Upper lobe of right lung (tissue), 1 donor: Measurements from ENCODE around the gene TOB2. TPM values are rescaled to one million over a fixed set of nuclear protein-coding genes. Genes with fewer than 3 reads are reported as not detected.
A peak's percentile ranks its signal among the peaks of the same experiment; 100 is the strongest.

Source experiments
- ATAC-seq: fragments of 200-7000 bp; cut with Tn5 transposase; one replicate; pipeline ENCODE4 v1.9.1; 2020; ENCODE audit warnings: mild to moderate bottlenecking, moderate library complexity
- DNase-seq: peaks from one replicate; pipeline ENCODE4 v3.0.0-alpha.2; 2020
- H3K27ac ChIP-seq: fragments of 200-600 bp; one replicate; pipeline ENCODE4 v1.8.0; 2022
- H3K27me3 ChIP-seq: fragments of 200-600 bp; one replicate; pipeline ENCODE4 v1.8.0; 2022; ENCODE audit warnings: mild to moderate bottlenecking
- H3K36me3 ChIP-seq: fragments of 200-600 bp; one replicate; pipeline ENCODE4 v1.8.0; 2022
- H3K4me1 ChIP-seq: fragments of 200-600 bp; one replicate; pipeline ENCODE4 v1.8.0; 2022
- H3K4me3 ChIP-seq: fragments of 200-600 bp; one replicate; pipeline ENCODE4 v1.8.0; 2022; ENCODE audit warnings: mild to moderate bottlenecking
- H3K9me3 ChIP-seq: fragments of 200-600 bp; one replicate; pipeline ENCODE4 v1.8.0; 2022
- intact Hi-C: fragments of 100-400 bp; cut with DNase I; formaldehyde crosslinking; loops from one replicate; pipeline ENCODE4 v1.11.0; 2022
- total RNA-seq: library from RNA; stranded (reverse); fragmentation: NEBNext Ultra II Directional; extraction: Animal tissue kit (Norgen Biotek cat#: 25700); gene quantifications from one replicate; pipeline ENCODE4 v1.2.1, GENCODE V29; 2021
- TF ChIP-seq, protein P1 (sequence below): fragments of 200-600 bp; IDR thresholded peaks from one replicate; pipeline ENCODE4 v1.8.0; 2022; ENCODE audit warnings: antibody characterized with exemption
- donor health status: DM: no; HTN: yes; CAD: no; lungs with severe emphysema.

Gene TOB2
- total RNA-seq, 1 donor from 2014 or later, result 47.7 TPM

DNA sequence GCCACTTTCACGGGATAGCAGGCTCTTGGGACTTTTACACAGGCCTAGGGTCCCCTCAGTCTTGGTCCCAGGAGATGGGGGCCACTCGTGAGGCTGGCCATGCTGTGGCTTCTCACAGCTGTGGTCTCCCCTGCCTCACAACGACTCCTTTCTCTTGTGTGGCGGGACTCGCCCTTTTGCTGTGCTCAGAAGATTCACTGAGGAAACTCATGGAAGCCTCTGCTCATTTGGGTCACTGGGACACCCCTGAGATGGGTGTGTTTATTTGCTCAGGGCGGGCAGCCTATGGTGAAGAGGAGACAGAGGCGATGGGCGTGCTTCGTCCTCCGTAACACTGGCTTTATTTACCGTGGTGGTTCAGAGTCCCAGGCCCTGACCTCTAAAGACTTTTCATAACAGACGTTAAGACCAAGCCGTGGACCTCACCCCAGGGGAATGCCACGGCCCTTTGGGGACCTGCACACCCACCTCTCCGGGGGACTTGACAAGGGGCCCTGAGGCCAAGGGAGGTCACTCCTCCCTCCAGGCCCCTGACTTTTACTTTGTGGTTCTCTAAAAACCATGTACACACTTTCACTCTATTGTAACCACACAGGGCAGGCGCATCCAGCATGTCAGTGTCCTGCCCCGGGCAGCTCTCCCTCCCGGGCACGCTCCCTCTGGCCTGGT, 49.3 kb downstream of the TOB2 start:
- intact Hi-C loops, result no loop called here
- Histone ChIP-seq H3K4me3 (no peak overlapping the region), H3K27ac (no peak overlapping the region), H3K4me1 (peaks cover 21% of the 10 kb centered on the region), H3K27me3 (no peaks in the 10 kb centered on the region), H3K36me3 (peaks cover 52% of the 10 kb centered on the region), H3K9me3 (no peaks in the 10 kb centered on the region)
- no peak for DNase-seq
- no peak for ATAC-seq
- TF ChIP-seq, protein P1, sequence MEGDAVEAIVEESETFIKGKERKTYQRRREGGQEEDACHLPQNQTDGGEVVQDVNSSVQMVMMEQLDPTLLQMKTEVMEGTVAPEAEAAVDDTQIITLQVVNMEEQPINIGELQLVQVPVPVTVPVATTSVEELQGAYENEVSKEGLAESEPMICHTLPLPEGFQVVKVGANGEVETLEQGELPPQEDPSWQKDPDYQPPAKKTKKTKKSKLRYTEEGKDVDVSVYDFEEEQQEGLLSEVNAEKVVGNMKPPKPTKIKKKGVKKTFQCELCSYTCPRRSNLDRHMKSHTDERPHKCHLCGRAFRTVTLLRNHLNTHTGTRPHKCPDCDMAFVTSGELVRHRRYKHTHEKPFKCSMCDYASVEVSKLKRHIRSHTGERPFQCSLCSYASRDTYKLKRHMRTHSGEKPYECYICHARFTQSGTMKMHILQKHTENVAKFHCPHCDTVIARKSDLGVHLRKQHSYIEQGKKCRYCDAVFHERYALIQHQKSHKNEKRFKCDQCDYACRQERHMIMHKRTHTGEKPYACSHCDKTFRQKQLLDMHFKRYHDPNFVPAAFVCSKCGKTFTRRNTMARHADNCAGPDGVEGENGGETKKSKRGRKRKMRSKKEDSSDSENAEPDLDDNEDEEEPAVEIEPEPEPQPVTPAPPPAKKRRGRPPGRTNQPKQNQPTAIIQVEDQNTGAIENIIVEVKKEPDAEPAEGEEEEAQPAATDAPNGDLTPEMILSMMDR, result no peak

- intact Hi-C loops, result no loop called here
- DNase-seq, result no peak
- Histone ChIP-seq H3K27ac (no peak overlapping the region), H3K9me3 (no peaks in the 10 kb centered on the region), H3K4me1 (peaks cover 14% of the 10 kb centered on the region), H3K4me3 (no peak overlapping the region), H3K36me3 (peaks cover 61% of the 10 kb centered on the region), H3K27me3 (no peaks in the 10 kb centered on the region)
- no peak for ATAC-seq
- TF ChIP-seq, protein P1, result no peak
Measured at GRCh38 chr22:41395531-41396240, 50.9 kb downstream of the TOB2 start.

DNA sequence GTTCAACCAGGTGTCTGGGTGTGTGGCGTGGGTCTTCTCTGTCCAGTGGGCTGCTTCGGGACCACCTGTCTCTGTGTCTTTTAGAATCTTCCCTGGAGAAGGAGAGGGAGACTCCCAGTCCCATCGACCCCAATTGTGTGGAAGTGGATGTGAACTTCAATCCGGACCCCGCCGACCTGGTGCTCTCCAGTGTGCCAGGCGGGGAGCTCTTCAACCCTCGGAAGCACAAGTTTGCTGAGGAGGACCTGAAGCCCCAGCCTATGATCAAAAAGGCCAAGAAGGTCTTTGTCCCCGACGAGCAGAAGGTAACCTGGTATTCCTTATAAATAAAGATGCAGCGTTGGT, 52.6 kb downstream of the TOB2 start:
- TF ChIP-seq, protein P1, result no peak
- Histone ChIP-seq H3K36me3 (peaks cover 77% of the 10 kb centered on the region), H3K27me3 (no peaks in the 10 kb centered on the region), H3K27ac (peak overlapping the region; percentile 48), H3K4me3 (no peak overlapping the region), H3K9me3 (no peaks in the 10 kb centered on the region), H3K4me1 (peaks cover 14% of the 10 kb centered on the region)
- no peak for DNase-seq
- intact Hi-C loops, result no loop called here
- no peak for ATAC-seq

- Histone ChIP-seq H3K9me3 (no peaks in the 10 kb centered on the region), H3K27me3 (no peaks in the 10 kb centered on the region), H3K36me3 (peaks cover 45% of the 10 kb centered on the region), H3K4me3 (no peak overlapping the region), H3K27ac (no peak overlapping the region), H3K4me1 (peaks cover 14% of the 10 kb centered on the region)
- intact Hi-C loops, result no loop called here
- DNase-seq (no peak), ATAC-seq (no peak)
- TF ChIP-seq, protein P1, result no peak
Measured at GRCh38 chr22:41387341-41387740, 59.3 kb downstream of the TOB2 start.

GRCh38 chr22:41384128-41384527, 62.5 kb downstream of the TOB2 start:
- no peak overlapping the region for H3K4me3 ChIP-seq
- peaks cover 14% of the 10 kb centered on the region for H3K4me1 ChIP-seq
- intact Hi-C loops, result no loop called here
- no peak overlapping the region for H3K27ac ChIP-seq
- no peak for DNase-seq
- TF ChIP-seq, protein P1, result no peak
- H3K9me3 ChIP-seq, result no peaks in the 10 kb centered on the region
- H3K27me3 ChIP-seq, result no peaks in the 10 kb centered on the region
- no peak for ATAC-seq
- H3K36me3 ChIP-seq, result peaks cover 20% of the 10 kb centered on the region

Other genes starting within 250 kb of the TOB2 start
- gene L3MBTL2, start 241.5 kb downstream of the TOB2 start, total RNA-seq, result 24.0 TPM
- 3.4 TPM for gene CHADL, start 205.9 kb downstream of the TOB2 start, total RNA-seq
- 48.0 TPM for gene RANGAP1, start 160.6 kb downstream of the TOB2 start, total RNA-seq
- gene ZC3H7B, start 145.3 kb downstream of the TOB2 start, total RNA-seq, result 70.3 TPM
- 45.6 TPM for gene TEF, start 64.9 kb downstream of the TOB2 start, total RNA-seq
- gene PHF5A, start 21.9 kb upstream of the TOB2 start, total RNA-seq, result 32.9 TPM
- 84.1 TPM for gene ACO2, start 22.3 kb upstream of the TOB2 start, total RNA-seq
- 43.7 TPM for gene POLR3H, start 97.7 kb upstream of the TOB2 start, total RNA-seq
- 6.3 TPM for gene CSDC2, start 114.2 kb upstream of the TOB2 start, total RNA-seq
- 44.4 TPM for gene PMM1, start 143.0 kb upstream of the TOB2 start, total RNA-seq
- 29.5 TPM for gene DESI1, start 174.2 kb upstream of the TOB2 start, total RNA-seq
- gene XRCC6, start 174.5 kb upstream of the TOB2 start, total RNA-seq, result 160 TPM
- gene SNU13, start 242.1 kb upstream of the TOB2 start, total RNA-seq, result 111 TPM